GM21360 (cell line): ENCODE data around the gene UBA5.

ENCODE experiments used
- ATAC-seq: cut with Tn5 transposase; IDR thresholded peaks from one replicate; pipeline ENCODE4 v1.9.1; 2021; ENCODE audit warnings: mild to moderate bottlenecking, moderate library complexity; ENCODE audit not compliant: unreplicated experiment

Gene UBA5

GRCh38 chr3:132652640-132653270 is 7.4 kb upstream of the UBA5 start:
- ATAC-seq = no peak

GRCh38 chr3:132654190-132654589 is 5.9 kb upstream of the UBA5 start:
- no peak for ATAC-seq

- no peak for ATAC-seq
These were observed 5.4 kb upstream of the UBA5 start for GRCh38 chr3:132654721-132655120.

- ATAC-seq = no peak
These were observed 4.7 kb upstream of the UBA5 start for GRCh38 chr3:132655471-132655870.

GRCh38 chr3:132657869-132658747 is 2.0 kb upstream of the UBA5 start:
- no peak for ATAC-seq

- ATAC-seq = no peak
These were observed 1.1 kb upstream of the UBA5 start for GRCh38 chr3:132659000-132659364.

- peak; percentile 56 for ATAC-seq
These were observed 621 bp upstream of the UBA5 start, which contains the start of gene ACAD11 for GRCh38 chr3:132659365-132660051. Gene ACAD11, minus strand, starts transcription at chr3:132659809. Its CDS starts 58 bp downstream, at chr3:132659751.

- no peak for ATAC-seq
These were observed 612 bp downstream of the UBA5 start for GRCh38 chr3:132660811-132661070.

- no peak for ATAC-seq
These were observed 972 bp downstream of the UBA5 start for GRCh38 chr3:132661101-132661500.

GRCh38 chr3:132662212-132662611 is 2.1 kb downstream of the UBA5 start:
- no peak for ATAC-seq

GRCh38 chr3:132665230-132665745 is 5.2 kb downstream of the UBA5 start:
- ATAC-seq = no peak

- ATAC-seq = no peak
These were observed 9.2 kb downstream of the UBA5 start for GRCh38 chr3:132669256-132669777.

GRCh38 chr3:132675408-132675807 is 15.3 kb downstream of the UBA5 start:
- no peak for ATAC-seq

GRCh38 chr3:132679911-132680310 is 19.8 kb downstream of the UBA5 start:
- no peak for ATAC-seq

- ATAC-seq = no peak
These were observed 21.3 kb downstream of the UBA5 start for GRCh38 chr3:132681421-132681820.

- no peak for ATAC-seq
These were observed 22.1 kb downstream of the UBA5 start for GRCh38 chr3:132682201-132682600.

GRCh38 chr3:132690040-132690439 is 29.9 kb downstream of the UBA5 start:
- ATAC-seq = no peak

GRCh38 chr3:132694991-132695390 is 34.9 kb downstream of the UBA5 start:
- no peak for ATAC-seq

- ATAC-seq = no peak
These were observed 35.3 kb downstream of the UBA5 start for GRCh38 chr3:132695422-132695821.

- no peak for ATAC-seq
These were observed 43.6 kb downstream of the UBA5 start for GRCh38 chr3:132703733-132704132.

GRCh38 chr3:132709761-132710160 is 49.6 kb downstream of the UBA5 start:
- no peak for ATAC-seq

GRCh38 chr3:132710311-132710710 is 50.2 kb downstream of the UBA5 start:
- ATAC-seq = no peak
